ENCODE measurements around the gene AKAP9. TPM values are rescaled to one million over a fixed set of nuclear protein-coding genes. Genes with fewer than 3 reads are reported as not detected.
A peak's percentile ranks its signal among the peaks of the same experiment; 100 is the strongest.

Gene AKAP9
- total and polyA plus RNA-seq, 9 of the 15 experiments (the other 6 are each of a cell fraction or from before 2014, with no cell fraction given): 25.5 to 80.9 (median 46.3) TPM

GRCh38 chr7:91949221-91950009 lies 8.8 kb downstream of the AKAP9 start:
- FAIRE-seq: no peak
- Histone ChIP-seq H3K79me2 (ENCODE audit: control insufficient read depth, insufficient read depth, low read length) (peaks cover 89% of the 10 kb centered on the region), H3K4me2 (ENCODE audit: insufficient read depth, low read length) (no peak overlapping the region), H3K9me1 (ENCODE audit: control insufficient read depth, insufficient read depth, low read length) (no peaks in the 10 kb centered on the region), H3K36me3 (ENCODE audit: control insufficient read depth, insufficient read depth, low read length) (peaks cover 7% of the 10 kb centered on the region), H2AFZ (ENCODE audit: low read depth, low read length) (no peak overlapping the region), H3K4me3 (no peak overlapping the region), H3K27me3 (ENCODE audit: control insufficient read depth in 2 of 2, insufficient read depth in 2 of 2, low read length in 2 of 2) (no peaks in the 10 kb centered on the region), H3K4me1 (replicated peaks in 1 of 2; ENCODE audit: control insufficient read depth in 2 of 2, insufficient read depth in 2 of 2, low read length in 2 of 2) (peaks cover 3 to 16% of the 10 kb centered on the region in 2 experiments; a peak in 3 of 5 replicates), H3K9ac (ENCODE audit: insufficient read depth in 1 of 2, low read depth in 2 of 2, low read length in 2 of 2) (no peak overlapping the region), H3K9me3 (replicated peaks; ENCODE audit: control insufficient read depth, insufficient read depth, low read depth, low read length) (no peaks in the 10 kb centered on the region), H3K27ac (ENCODE audit: extremely low read depth, low read depth, low read length) (0 out of 3 replicates have a peak overlapping the region, but pooled peaks have one; percentile 20), H4K20me1 (replicated peaks; ENCODE audit: control insufficient read depth, insufficient read depth, low read length) (0 out of 2 replicates have a peak, but pooled peaks cover 8% of the 10 kb centered on the region)
- in situ Hi-C loops (cut with MboI): no loop called here
- CTCF ChIA-PET (ENCODE audit: low intra/inter-chr PET ratio): no interaction called here
- ATAC-seq: no peak; the same call in 2 of the 3 replicates
- WGBS (ENCODE audit: insufficient coverage, low coverage, missing lambda C conversion rate): 64% methylated on average over 1 of the region's 1 CpG
- POLR2A ChIA-PET: interaction anchor here (0.7 to 1.0 kb wide), 3 partner anchors 9 to 146 kb away, joined by 3 to 4 read pairs (median 3); partner anchors contain the start of gene AKAP9
- intact Hi-C loops (cut with micrococcal nuclease): loop anchor here (10.0 kb wide), 1 partner anchor 465 kb away; no protein-coding TSS in a partner anchor
- BruUV-seq (replicated peaks): no TSS peak
- no peak for DNase-seq (ENCODE audit: extremely low read depth in 1 of 4, low spot score in 3 of 4)
- TF ChIP-seq ZNF75A (CRISPR knock-in tag; IDR thresholded peaks at IDR 0.05) (no peak), ILK (tag; IDR thresholded peaks at IDR 0.05; ENCODE audit: borderline replicate concordance, low read depth) (no peak), CTCFL (IDR thresholded peaks at IDR 0.05; ENCODE audit: borderline replicate concordance, insufficient read depth, low read depth, low read length, poor library complexity, severe bottlenecking) (no peak), FOSL1 (tag; conservative IDR thresholded peaks at IDR 0.05) (peak; percentile 61), ATF3 (IDR thresholded peaks at IDR 0.05) (peak; percentile 50; the same call in 1 of the 2 replicates), ATF3 (CRISPR knock-in tag; conservative IDR thresholded peaks at IDR 0.05) (no peak), NR2F6 (CRISPR knock-in tag; IDR thresholded peaks at IDR 0.05) (no peak), SAP30 (IDR thresholded peaks at IDR 0.05; ENCODE audit: borderline replicate concordance, insufficient read depth, low read depth, low read length, poor library complexity, severe bottlenecking) (no peak), EHMT2 (IDR thresholded peaks at IDR 0.05) (0 out of 2 replicates have a peak, but pooled peaks have one; percentile 42), POLR2AphosphoS2 (IDR thresholded peaks at IDR 0.05; ENCODE audit: low read length) (no peak), NFE2 (IDR thresholded peaks at IDR 0.05; ENCODE audit: low read depth) (0 out of 2 replicates have a peak, but pooled peaks have one; percentile 2), TRIM25 (IDR thresholded peaks at IDR 0.05; ENCODE audit: borderline replicate concordance) (no peak), ZNF316 (IDR thresholded peaks at IDR 0.05) (peak; percentile 31), KLF13 (tag; IDR thresholded peaks at IDR 0.05; ENCODE audit: borderline replicate concordance, low read depth) (no peak), JUND (IDR thresholded peaks at IDR 0.05; ENCODE audit: borderline replicate concordance, low read depth, low read length) (peak; percentile 61; the same call in 1 of the 2 replicates), JUND (tag; IDR thresholded peaks at IDR 0.05; ENCODE audit: borderline replicate concordance, low read depth, low read length) (peak; percentile 41; the same call in 2 of the 3 replicates), C11orf30 (IDR thresholded peaks at IDR 0.05; ENCODE audit: low read depth) (0 out of 2 replicates have a peak, but pooled peaks have one; percentile 16)
